Esophagus squamous epithelium (tissue), 5 donors: ENCODE data around the gene ZNF521. TPM values are rescaled to one million over a fixed set of nuclear protein-coding genes. Genes with fewer than 3 reads are reported as not detected.

Experiments used
- DNase-seq: peaks from one replicate; lab custom pipeline; 2025; lab: John Stamatoyannopoulos, UW
- H3K27ac ChIP-seq, 4 donors: fragments of 200-600 bp; sonication (generic); one replicate each; pipeline ENCODE4 v1.5.1; 2016 to 2019; ENCODE audit warnings: mild to moderate bottlenecking in 1 of 4
- H3K27me3 ChIP-seq, 4 donors: fragments of 200-600 bp; sonication (generic); 1 replicate in 3 of 4; 2 replicates in 1 of 4; pipeline versions ENCODE4 v1.5.1 to v1.6.0; 2017 to 2021; ENCODE audit warnings: antibody characterized with exemption in 1 of 4
- H3K36me3 ChIP-seq, 3 donors: fragments of 200-600 bp; sonication (generic); one replicate each; pipeline ENCODE4 v1.5.1; 2016 to 2019
- H3K4me1 ChIP-seq, 3 donors: fragments of 200-600 bp; sonication (generic); one replicate each; pipeline ENCODE4 v1.5.1; 2017 to 2019
- H3K4me3 ChIP-seq, 4 donors: fragments of 200-600 bp; sonication (generic); 1 replicate in 3 of 4; 2 replicates in 1 of 4; pipeline ENCODE4 v1.5.1; 2016 to 2019; ENCODE audit warnings: mild to moderate bottlenecking in 2 of 4, moderate library complexity in 1 of 4
- H3K9me3 ChIP-seq, 3 donors: fragments of 200-600 bp; sonication (generic); one replicate each; pipeline ENCODE4 v1.5.1; 2016 to 2019
- POLR2A ChIP-seq, 4 donors: fragments of 450-650 bp; IDR thresholded peaks; one replicate each; pipeline ENCODE4 v1.6.1; 2017; ENCODE audit warnings: antibody characterized with exemption in 4 of 4, mild to moderate bottlenecking in 4 of 4, moderate library complexity in 3 of 4
- WGBS, 2 donors: methylation state at CpG; one replicate each; pipeline ENCODE4 v1.1.5; 2018; 5-methylcytosine and 5-hydroxymethylcytosine counted together
- intact Hi-C: fragments of 100-400 bp; cut with DNase I; formaldehyde crosslinking; loops from one replicate; pipeline ENCODE4 v1.15.0; 2022
- total RNA-seq, 4 donors: library from RNA; depleted of rRNA; stranded (reverse); fragments of >200 nt; gene quantifications; one replicate each; pipeline ENCODE4 v1.1.0, GENCODE V29; 2016
- TF ChIP-seq, protein P1 (sequence below), 6 experiments: fragments of 450-650 bp in 4 of 6; fragments of 200-600 bp in 2 of 6; sonication (generic) in 2 of 6; IDR thresholded peaks; one replicate each; pipeline ENCODE4 v1.5.1; 2016 to 2019; ENCODE audit warnings: antibody characterized with exemption in 6 of 6, mild to moderate bottlenecking in 4 of 6, moderate library complexity in 4 of 6
- donor health status: DM: yes; HTN: yes; CAD: no.

ZNF521 gene
- total RNA-seq, 4 donors from 2014 or later: 0.68 to 11.3 (median 4.7) TPM

DNA sequence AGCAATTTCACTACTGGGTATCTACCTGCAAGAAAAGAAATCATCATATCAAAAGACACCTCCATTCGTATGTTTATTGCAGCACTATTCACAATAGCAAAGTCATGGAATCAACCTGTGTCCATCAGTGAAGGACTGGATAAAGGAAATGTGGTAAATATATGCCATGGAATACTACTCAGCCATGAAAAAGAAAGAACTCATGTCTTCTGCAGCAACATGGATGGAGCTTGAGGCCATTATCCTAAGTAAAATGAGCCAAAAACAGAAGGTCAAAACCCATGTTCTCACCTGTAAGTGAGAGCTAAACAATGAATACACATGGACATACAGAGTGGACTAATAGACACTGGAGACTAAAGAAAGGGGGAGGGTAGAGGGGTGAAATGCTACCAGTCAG, 322.2 kb downstream of the ZNF521 start:
- DNase-seq: no peak
- Histone ChIP-seq H3K4me1 (no peaks in the 10 kb centered on the region), H3K27me3 (peaks cover 0 to 4% (median 0%) of the 10 kb centered on the region in 4 donors), H3K36me3 (no peaks in the 10 kb centered on the region), H3K27ac (no peak overlapping the region), H3K4me3 (no peak overlapping the region), H3K9me3 (no peaks in the 10 kb centered on the region)
- intact Hi-C loops: no loop called here
- TF ChIP-seq, protein P1, sequence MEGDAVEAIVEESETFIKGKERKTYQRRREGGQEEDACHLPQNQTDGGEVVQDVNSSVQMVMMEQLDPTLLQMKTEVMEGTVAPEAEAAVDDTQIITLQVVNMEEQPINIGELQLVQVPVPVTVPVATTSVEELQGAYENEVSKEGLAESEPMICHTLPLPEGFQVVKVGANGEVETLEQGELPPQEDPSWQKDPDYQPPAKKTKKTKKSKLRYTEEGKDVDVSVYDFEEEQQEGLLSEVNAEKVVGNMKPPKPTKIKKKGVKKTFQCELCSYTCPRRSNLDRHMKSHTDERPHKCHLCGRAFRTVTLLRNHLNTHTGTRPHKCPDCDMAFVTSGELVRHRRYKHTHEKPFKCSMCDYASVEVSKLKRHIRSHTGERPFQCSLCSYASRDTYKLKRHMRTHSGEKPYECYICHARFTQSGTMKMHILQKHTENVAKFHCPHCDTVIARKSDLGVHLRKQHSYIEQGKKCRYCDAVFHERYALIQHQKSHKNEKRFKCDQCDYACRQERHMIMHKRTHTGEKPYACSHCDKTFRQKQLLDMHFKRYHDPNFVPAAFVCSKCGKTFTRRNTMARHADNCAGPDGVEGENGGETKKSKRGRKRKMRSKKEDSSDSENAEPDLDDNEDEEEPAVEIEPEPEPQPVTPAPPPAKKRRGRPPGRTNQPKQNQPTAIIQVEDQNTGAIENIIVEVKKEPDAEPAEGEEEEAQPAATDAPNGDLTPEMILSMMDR (IDR thresholded peaks at IDR 0.05): no peak
- TF ChIP-seq POLR2A (IDR thresholded peaks at IDR 0.05): no peak
- 89 to 92% methylated on average over 1 of the region's 1 CpG for WGBS, 2 donors

DNA sequence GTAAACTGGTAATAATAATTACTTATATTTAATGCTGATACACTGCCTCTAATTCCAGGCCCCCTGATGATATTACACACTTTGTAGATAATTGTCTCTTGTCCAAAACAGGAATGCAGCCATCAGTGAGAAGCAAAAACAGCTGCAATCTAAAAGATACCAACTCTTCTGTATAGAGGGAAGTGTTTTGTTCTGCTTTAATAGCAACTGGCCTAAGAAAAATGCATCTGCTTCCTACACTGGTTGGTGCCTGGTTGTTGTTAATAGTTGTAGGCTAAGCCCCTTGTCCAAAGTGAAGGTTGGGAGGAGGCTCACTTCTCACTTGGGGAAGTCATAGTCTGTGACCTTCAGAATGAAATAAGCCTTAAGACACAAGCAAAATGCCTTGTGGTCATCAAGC, 332.0 kb downstream of the ZNF521 start:
- TF ChIP-seq, protein P1 (IDR thresholded peaks at IDR 0.05): no peak
- TF ChIP-seq POLR2A (IDR thresholded peaks at IDR 0.05): no peak
- Histone ChIP-seq H3K27me3 (no peaks in the 10 kb centered on the region), H3K4me3 (no peak overlapping the region), H3K27ac (no peak overlapping the region), H3K36me3 (no peaks in the 10 kb centered on the region), H3K4me1 (no peaks in the 10 kb centered on the region), H3K9me3 (no peaks in the 10 kb centered on the region)
- intact Hi-C loops: no loop called here
- DNase-seq: no peak

DNA sequence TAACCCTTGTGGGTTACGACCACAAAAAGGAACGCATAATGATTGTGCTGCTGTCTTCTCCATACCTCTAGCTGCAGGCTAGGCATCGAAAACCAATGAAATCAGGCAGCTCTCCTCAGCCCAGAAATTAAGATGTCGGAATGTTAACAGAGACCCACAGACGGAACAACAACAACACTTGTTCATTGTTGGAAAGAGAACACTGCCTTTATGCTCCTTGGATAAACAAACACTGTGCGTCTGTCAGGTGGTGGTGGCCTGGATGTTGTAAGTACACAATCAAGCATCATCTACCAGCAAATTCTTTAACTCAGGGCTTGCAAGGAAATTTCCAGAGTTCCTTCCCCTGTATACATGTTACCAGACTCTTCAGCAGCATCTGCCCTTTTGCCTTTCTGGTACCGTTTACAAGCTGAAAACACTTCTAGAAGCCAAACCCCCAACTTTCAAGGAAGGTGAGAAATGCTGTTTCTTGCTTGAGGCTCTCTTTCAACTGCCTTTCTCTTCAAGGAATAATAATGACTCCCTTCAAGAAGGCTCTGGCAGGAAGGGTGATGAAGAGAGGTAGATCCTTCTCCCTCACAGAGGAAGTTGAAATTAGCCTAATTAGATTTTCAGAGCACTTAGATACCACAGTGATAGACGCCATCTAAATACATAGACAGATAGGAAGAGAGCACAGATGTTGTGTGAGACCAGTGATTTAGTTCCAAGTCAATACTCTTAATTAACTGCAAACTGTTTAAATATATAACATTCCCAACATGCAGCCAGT, 332.7 kb downstream of the ZNF521 start:
- intact Hi-C loops: no loop called here
- no peak for DNase-seq

GRCh38 chr18:25016666-25017065, 335.3 kb downstream of the ZNF521 start:
- Histone ChIP-seq H3K9me3 (no peaks in the 10 kb centered on the region), H3K27me3 (no peaks in the 10 kb centered on the region), H3K4me3 (no peak overlapping the region), H3K27ac (no peak overlapping the region), H3K36me3 (no peaks in the 10 kb centered on the region), H3K4me1 (no peaks in the 10 kb centered on the region)
- 94 to 97% methylated on average over 4 to 7 of the region's 13 CpGs for WGBS, 2 donors
- TF ChIP-seq POLR2A (IDR thresholded peaks at IDR 0.05): no peak
- TF ChIP-seq, protein P1 (IDR thresholded peaks at IDR 0.05): no peak
- intact Hi-C loops: no loop called here
- no peak for DNase-seq

More for the DNA sequence above, 332.7 kb downstream of the ZNF521 start:
- no peaks in the 10 kb centered on the region for H3K9me3 ChIP-seq
- WGBS, 2 donors: 73 to 74% methylated on average over 8 of the region's 8 CpGs
- H3K4me3 ChIP-seq: no peak overlapping the region
- no peaks in the 10 kb centered on the region for H3K27me3 ChIP-seq
- no peaks in the 10 kb centered on the region for H3K4me1 ChIP-seq
- TF ChIP-seq, protein P1 (IDR thresholded peaks at IDR 0.05): no peak
- no peak for TF ChIP-seq POLR2A (IDR thresholded peaks at IDR 0.05)
- H3K36me3 ChIP-seq: no peaks in the 10 kb centered on the region
- no peak overlapping the region for H3K27ac ChIP-seq

DNA sequence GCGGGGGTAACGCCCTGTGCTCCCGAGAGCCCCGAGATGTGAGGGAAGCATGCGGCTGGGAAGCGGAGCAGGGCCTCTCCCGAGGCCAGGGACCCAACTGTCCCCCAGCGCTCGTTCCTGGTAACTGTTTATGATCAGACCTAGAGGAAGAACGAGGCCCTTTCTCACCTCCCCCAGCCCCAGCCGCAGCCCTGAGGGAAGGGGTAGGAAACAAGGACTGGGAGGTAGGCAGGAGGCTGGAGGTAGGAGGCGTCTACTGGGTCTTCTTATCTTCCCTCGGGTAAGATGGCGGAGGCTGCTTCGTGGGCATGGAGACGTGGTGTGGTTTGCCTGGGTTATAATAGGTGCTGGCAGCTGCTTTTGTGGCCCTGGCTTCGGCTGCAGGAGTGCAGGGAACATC, 335.8 kb downstream of the ZNF521 start:
- H3K36me3 ChIP-seq: no peaks in the 10 kb centered on the region
- intact Hi-C loops: no loop called here
- TF ChIP-seq POLR2A (IDR thresholded peaks at IDR 0.05): no peak
- TF ChIP-seq, protein P1 (IDR thresholded peaks at IDR 0.05): no peak
- DNase-seq: no peak
- 85 to 91% methylated on average over 5 to 11 of the region's 17 CpGs for WGBS, 2 donors
- H3K9me3 ChIP-seq: no peaks in the 10 kb centered on the region
- H3K4me1 ChIP-seq: no peaks in the 10 kb centered on the region
- H3K4me3 ChIP-seq: no peak overlapping the region
- no peak overlapping the region for H3K27ac ChIP-seq
- no peaks in the 10 kb centered on the region for H3K27me3 ChIP-seq
